HG03442 (cell line): ENCODE data around the gene RBM33.
"Not testable (repeated sequence)": the region's sequence is repeated elsewhere in the genome, so short reads cannot be mapped to it uniquely, and the experiment has no call there.

Experiments used
- ATAC-seq: cut with Tn5 transposase; IDR thresholded peaks from one replicate; pipeline ENCODE4 v1.9.1; 2021; ENCODE audit warnings: mild to moderate bottlenecking, moderate library complexity; ENCODE audit not compliant: unreplicated experiment

Gene RBM33

GRCh38 chr7:155644178-155644970 is at the start of gene RBM33:
Gene RBM33 (plus strand): TSS chr7:155644661. CDS start chr7:155644877, 216 bp downstream.
- ATAC-seq = peak; percentile 77

GRCh38 chr7:155594961-155595366 is 49.5 kb upstream of the RBM33 start:
- ATAC-seq = no peak

- ATAC-seq = no peak
These were observed 46.7 kb upstream of the RBM33 start for GRCh38 chr7:155597753-155598140.

- ATAC-seq = peak; percentile 83
These were observed 45.7 kb upstream of the RBM33 start for GRCh38 chr7:155598810-155599210.

GRCh38 chr7:155602156-155602555 is 42.3 kb upstream of the RBM33 start:
- no peak for ATAC-seq

GRCh38 chr7:155602750-155603149 is 41.7 kb upstream of the RBM33 start:
- no peak for ATAC-seq

GRCh38 chr7:155603205-155603857 is 41.1 kb upstream of the RBM33 start:
- ATAC-seq = no peak

- no peak for ATAC-seq
These were observed 40.5 kb upstream of the RBM33 start for GRCh38 chr7:155603858-155604503.

- no peak for ATAC-seq
These were observed 39.9 kb upstream of the RBM33 start for GRCh38 chr7:155604504-155604997.

- ATAC-seq = no peak
These were observed 35.3 kb upstream of the RBM33 start for GRCh38 chr7:155609185-155609584.

GRCh38 chr7:155610633-155611193 is 33.7 kb upstream of the RBM33 start:
- ATAC-seq = no peak

- no peak for ATAC-seq
These were observed 32.5 kb upstream of the RBM33 start for GRCh38 chr7:155611808-155612447.

- ATAC-seq = no peak
These were observed 31.8 kb upstream of the RBM33 start for GRCh38 chr7:155612658-155613057.

GRCh38 chr7:155615085-155615484 is 29.4 kb upstream of the RBM33 start:
- ATAC-seq = not testable (repeated sequence)

- ATAC-seq = no peak
These were observed 25.5 kb upstream of the RBM33 start for GRCh38 chr7:155618708-155619633.

GRCh38 chr7:155619634-155620271 is 24.7 kb upstream of the RBM33 start:
- no peak for ATAC-seq

GRCh38 chr7:155620497-155620896 is 24.0 kb upstream of the RBM33 start:
- no peak for ATAC-seq

GRCh38 chr7:155621418-155621980 is 23.0 kb upstream of the RBM33 start:
- ATAC-seq = no peak

- ATAC-seq = no peak
These were observed 20.0 kb upstream of the RBM33 start for GRCh38 chr7:155624412-155624811.
